HEK293 (cell line): ENCODE measurements around the gene NCOR2.
A peak's percentile ranks its signal among the peaks of the same experiment; 100 is the strongest.

Experiments used
- CTCF ChIA-PET: fragments of 350-600 bp; formaldehyde crosslinking; extraction: SDS; loops from one replicate; lab custom pipeline; 2021; ENCODE audit warnings: antibody characterized with exemption; lab: Yijun Ruan, JAX
- POLR2A ChIA-PET: fragments of 300-600 bp; formaldehyde crosslinking; extraction: SDS; loops from one replicate; lab custom pipeline; 2020; ENCODE audit warnings: antibody characterized with exemption, inconsistent platforms; lab: Yijun Ruan, JAX
- H3K27ac ChIP-seq: fragments of 200-500 bp; sonication (Bioruptor generic); 2 replicates; pipeline ENCODE4 v1.5.1; 2014; ENCODE audit warnings: low read depth, low read length, control low read depth, inconsistent platforms; ENCODE audit errors: extremely low read depth
- H3K36me3 ChIP-seq, 2 experiments: fragments of 200-500 bp in 1 of 2; sonication (Bioruptor generic) in 1 of 2; 1 replicate in 1 of 2; 2 replicates in 1 of 2; pipeline ENCODE4 v1.5.1; 2014 to 2017; ENCODE audit warnings: inconsistent platforms in 2 of 2, low read length in 2 of 2; ENCODE audit not compliant: control insufficient read depth in 2 of 2, insufficient read depth in 1 of 2
- H3K4me1 ChIP-seq: fragments of 200-500 bp; sonication (Bioruptor generic); 2 replicates; pipeline ENCODE4 v1.5.1; 2014; ENCODE audit warnings: mild to moderate bottlenecking, low read length, inconsistent platforms; ENCODE audit not compliant: control insufficient read depth, insufficient read depth
- H3K4me3 ChIP-seq: 2 replicates; pipeline ENCODE4 v1.5.1; 2011; ENCODE audit warnings: low read depth, mild to moderate bottlenecking, control low read depth, low read length, moderate library complexity
- H3K9me3 ChIP-seq: fragments of 200-500 bp; sonication (Bioruptor generic); 2 replicates; pipeline ENCODE4 v1.5.1; 2014; ENCODE audit warnings: low read depth, low read length, inconsistent platforms; ENCODE audit not compliant: control insufficient read depth, insufficient read depth
- KLF8 ChIP-seq: fragments of 450-650 bp; formaldehyde crosslinking; IDR thresholded peaks from 2 replicates; pipeline ENCODE4 v1.5.1; 2016; ENCODE audit warnings: missing biosample characterization, missing genetic modification characterization
- OSR2 ChIP-seq: fragments of 450-650 bp; formaldehyde crosslinking; IDR thresholded peaks from 2 replicates; pipeline ENCODE4 v1.5.1; 2016; ENCODE audit warnings: missing biosample characterization, missing genetic modification characterization
- ZBTB1 ChIP-seq: fragments of 450-650 bp; formaldehyde crosslinking; IDR thresholded peaks from 2 replicates; pipeline ENCODE4 v1.5.1; 2016; ENCODE audit warnings: missing biosample characterization, missing genetic modification characterization
- ZBTB20 ChIP-seq: fragments of 450-650 bp; formaldehyde crosslinking; IDR thresholded peaks from 2 replicates; pipeline ENCODE4 v1.5.1; 2016; ENCODE audit warnings: missing biosample characterization, missing genetic modification characterization
- ZFHX2 ChIP-seq: fragments of 450-650 bp; formaldehyde crosslinking; conservative IDR thresholded peaks from 2 replicates; pipeline ENCODE4 v1.5.1; 2016; ENCODE audit warnings: missing biosample characterization, missing genetic modification characterization
- ZFP41 ChIP-seq: fragments of 450-650 bp; formaldehyde crosslinking; IDR thresholded peaks from 2 replicates; pipeline ENCODE4 v1.5.1; 2016; ENCODE audit warnings: missing biosample characterization, missing genetic modification characterization, borderline replicate concordance
- ZFP69B ChIP-seq: fragments of 450-650 bp; formaldehyde crosslinking; IDR thresholded peaks from 2 replicates; pipeline ENCODE4 v1.5.1; 2016; ENCODE audit warnings: missing biosample characterization, missing genetic modification characterization
- ZNF10 ChIP-seq: fragments of 450-650 bp; formaldehyde crosslinking; IDR thresholded peaks from 2 replicates; pipeline ENCODE4 v1.5.1; 2017; ENCODE audit warnings: missing biosample characterization, missing genetic modification characterization
- ZNF138 ChIP-seq: fragments of 450-650 bp; formaldehyde crosslinking; IDR thresholded peaks from 2 replicates; pipeline ENCODE4 v1.5.1; 2016; ENCODE audit warnings: missing biosample characterization, missing genetic modification characterization, borderline replicate concordance
- ZNF157 ChIP-seq: fragments of 450-650 bp; formaldehyde crosslinking; IDR thresholded peaks from 2 replicates; pipeline ENCODE4 v1.5.1; 2016; ENCODE audit warnings: missing biosample characterization, missing genetic modification characterization
- ZNF174 ChIP-seq: fragments of 450-650 bp; formaldehyde crosslinking; IDR thresholded peaks from 2 replicates; pipeline ENCODE4 v1.5.0; 2017; ENCODE audit warnings: missing biosample characterization, mild to moderate bottlenecking, missing genetic modification characterization
- ZNF23 ChIP-seq: fragments of 450-650 bp; formaldehyde crosslinking; IDR thresholded peaks from 2 replicates; pipeline ENCODE4 v1.5.1; 2016; ENCODE audit warnings: missing biosample characterization, missing genetic modification characterization, borderline replicate concordance
- ZNF416 ChIP-seq: fragments of 450-650 bp; formaldehyde crosslinking; IDR thresholded peaks from 2 replicates; pipeline ENCODE4 v1.5.1; 2016; ENCODE audit warnings: missing biosample characterization, missing genetic modification characterization
- ZNF560 ChIP-seq: fragments of 450-650 bp; formaldehyde crosslinking; IDR thresholded peaks from 2 replicates; pipeline ENCODE4 v1.5.1; 2017; ENCODE audit warnings: missing biosample characterization, missing genetic modification characterization, borderline replicate concordance
- ZNF660 ChIP-seq: fragments of 450-650 bp; IDR thresholded peaks from 2 replicates; pipeline ENCODE4 v1.5.1; 2018; ENCODE audit warnings: missing biosample characterization, mild to moderate bottlenecking, missing genetic modification characterization
- ZNF837 ChIP-seq: fragments of 450-650 bp; formaldehyde crosslinking; IDR thresholded peaks from 2 replicates; pipeline ENCODE4 v1.5.1; 2016; ENCODE audit warnings: missing biosample characterization, missing genetic modification characterization
- TF ChIP-seq, protein P1 (sequence below): fragments of 450-650 bp; formaldehyde crosslinking; IDR thresholded peaks from 2 replicates; pipeline ENCODE4 v1.5.1; 2016; ENCODE audit warnings: missing biosample characterization, missing genetic modification characterization
- TF ChIP-seq, protein P2 (sequence below): fragments of 450-650 bp; formaldehyde crosslinking; IDR thresholded peaks from 2 replicates; pipeline ENCODE4 v1.5.1; 2016; ENCODE audit warnings: missing biosample characterization, missing genetic modification characterization, borderline replicate concordance
- TF ChIP-seq, protein P3 (sequence below): fragments of 450-650 bp; formaldehyde crosslinking; IDR thresholded peaks from 2 replicates; pipeline ENCODE4 v1.5.1; 2016; ENCODE audit warnings: missing biosample characterization, missing genetic modification characterization
- TF ChIP-seq, protein P4 (sequence below): fragments of 450-650 bp; formaldehyde crosslinking; IDR thresholded peaks from 2 replicates; pipeline ENCODE4 v1.5.1; 2016; ENCODE audit warnings: missing biosample characterization, missing genetic modification characterization
- TF ChIP-seq, protein P5 (sequence below): fragments of 450-650 bp; formaldehyde crosslinking; IDR thresholded peaks from 2 replicates; pipeline ENCODE4 v1.5.1; 2017; ENCODE audit warnings: missing biosample characterization, missing genetic modification characterization
- TF ChIP-seq, protein P6 (sequence below): fragments of 450-650 bp; IDR thresholded peaks from 2 replicates; pipeline ENCODE4 v1.5.1; 2018; ENCODE audit warnings: missing biosample characterization, mild to moderate bottlenecking, missing genetic modification characterization
- TF ChIP-seq, protein P7 (sequence below): fragments of 450-650 bp; formaldehyde crosslinking; IDR thresholded peaks from 2 replicates; pipeline ENCODE4 v1.5.1; 2017; ENCODE audit warnings: missing biosample characterization, missing genetic modification characterization

Gene NCOR2

DNA sequence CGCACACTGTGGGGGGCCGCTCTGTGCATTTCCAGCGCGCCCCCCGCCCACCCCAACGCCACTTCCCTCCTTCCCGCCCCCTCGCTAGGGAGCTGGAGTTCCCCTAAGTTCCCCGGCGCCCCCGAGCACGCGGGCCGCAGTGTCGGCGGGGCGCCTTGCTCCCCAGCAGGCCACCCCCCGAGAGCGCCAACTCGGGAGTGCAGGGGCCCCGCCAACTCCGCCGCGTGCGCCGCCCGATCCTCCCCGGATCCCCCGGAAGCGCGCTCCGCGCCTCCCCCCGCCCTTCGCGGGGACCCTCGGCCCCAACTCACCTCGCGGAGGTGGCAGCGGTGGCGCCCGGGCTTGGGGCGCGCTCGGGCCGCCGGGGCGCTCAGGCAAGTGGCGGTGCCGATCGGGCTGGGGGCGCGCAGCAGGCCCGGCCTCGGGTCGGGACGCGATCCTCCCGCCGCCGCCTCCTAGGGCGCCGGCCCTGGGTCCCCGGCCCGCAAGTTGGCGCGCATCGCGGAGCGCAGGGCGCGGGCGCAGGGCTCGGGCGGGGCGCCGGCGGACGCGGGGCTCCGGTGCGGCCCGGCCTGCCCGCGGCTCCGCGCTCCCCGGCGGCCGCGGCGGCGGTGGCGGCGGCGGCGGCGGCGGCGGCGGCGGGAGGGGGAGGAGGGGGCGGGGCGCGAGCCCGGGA lies at the start of gene NCOR2:
Gene NCOR2 (minus strand): TSS at position 616 of the 676 bp plus-strand sequence. CDS start 72,361 bp downstream, outside the sequence.
- H3K9me3 ChIP-seq = no peaks in the 10 kb centered on the region
- H3K4me3 ChIP-seq = peak within 1 kb of the TSS; percentile 60
- H3K36me3 ChIP-seq = no peaks in the 10 kb centered on the region
- peak within 1 kb of the TSS; percentile 99 for H3K27ac ChIP-seq
- ChIA-PET CTCF (interaction anchor here (0.6 to 1.3 kb wide), 3 partner anchors 16 to 199 kb away, joined by 3 to 4 read pairs (median 3); no protein-coding TSS in a partner anchor), POLR2A (interaction anchor here (1.7 to 3.0 kb wide), 3 partner anchors 15 to 49 kb away, joined by 5 to 10 read pairs (median 7); no protein-coding TSS in a partner anchor)
- peaks cover 5% of the 10 kb centered on the region for H3K4me1 ChIP-seq
- TF ChIP-seq ZNF837 (tag by site-specific recombination) (no peak), ZNF660 (0 out of 2 replicates have a peak, but pooled peaks have one; percentile 11), ZBTB1 (tag by site-specific recombination) (no peak), ZBTB20 (tag by site-specific recombination) (no peak), ZNF10 (tag by site-specific recombination) (no peak), ZNF416 (no peak), ZNF23 (tag by site-specific recombination) (no peak), ZNF174 (tag by site-specific recombination) (no peak), ZNF157 (tag by site-specific recombination) (no peak), ZFP41 (tag by site-specific recombination) (no peak), ZFHX2 (tag by site-specific recombination) (peak; percentile 3; the same call in 1 of the 2 replicates), ZFP69B (no peak), ZNF138 (tag by site-specific recombination) (no peak), KLF8 (tag by site-specific recombination) (no peak), ZNF560 (tag by site-specific recombination) (no peak), OSR2 (tag by site-specific recombination) (no peak)
- TF ChIP-seq, protein P1, sequence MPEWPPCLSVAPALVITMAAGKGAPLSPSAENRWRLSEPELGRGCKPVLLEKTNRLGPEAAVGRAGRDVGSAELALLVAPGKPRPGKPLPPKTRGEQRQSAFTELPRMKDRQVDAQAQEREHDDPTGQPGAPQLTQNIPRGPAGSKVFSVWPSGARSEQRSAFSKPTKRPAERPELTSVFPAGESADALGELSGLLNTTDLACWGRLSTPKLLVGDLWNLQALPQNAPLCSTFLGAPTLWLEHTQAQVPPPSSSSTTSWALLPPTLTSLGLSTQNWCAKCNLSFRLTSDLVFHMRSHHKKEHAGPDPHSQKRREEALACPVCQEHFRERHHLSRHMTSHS (tag by site-specific recombination) = no peak
- TF ChIP-seq, protein P2, sequence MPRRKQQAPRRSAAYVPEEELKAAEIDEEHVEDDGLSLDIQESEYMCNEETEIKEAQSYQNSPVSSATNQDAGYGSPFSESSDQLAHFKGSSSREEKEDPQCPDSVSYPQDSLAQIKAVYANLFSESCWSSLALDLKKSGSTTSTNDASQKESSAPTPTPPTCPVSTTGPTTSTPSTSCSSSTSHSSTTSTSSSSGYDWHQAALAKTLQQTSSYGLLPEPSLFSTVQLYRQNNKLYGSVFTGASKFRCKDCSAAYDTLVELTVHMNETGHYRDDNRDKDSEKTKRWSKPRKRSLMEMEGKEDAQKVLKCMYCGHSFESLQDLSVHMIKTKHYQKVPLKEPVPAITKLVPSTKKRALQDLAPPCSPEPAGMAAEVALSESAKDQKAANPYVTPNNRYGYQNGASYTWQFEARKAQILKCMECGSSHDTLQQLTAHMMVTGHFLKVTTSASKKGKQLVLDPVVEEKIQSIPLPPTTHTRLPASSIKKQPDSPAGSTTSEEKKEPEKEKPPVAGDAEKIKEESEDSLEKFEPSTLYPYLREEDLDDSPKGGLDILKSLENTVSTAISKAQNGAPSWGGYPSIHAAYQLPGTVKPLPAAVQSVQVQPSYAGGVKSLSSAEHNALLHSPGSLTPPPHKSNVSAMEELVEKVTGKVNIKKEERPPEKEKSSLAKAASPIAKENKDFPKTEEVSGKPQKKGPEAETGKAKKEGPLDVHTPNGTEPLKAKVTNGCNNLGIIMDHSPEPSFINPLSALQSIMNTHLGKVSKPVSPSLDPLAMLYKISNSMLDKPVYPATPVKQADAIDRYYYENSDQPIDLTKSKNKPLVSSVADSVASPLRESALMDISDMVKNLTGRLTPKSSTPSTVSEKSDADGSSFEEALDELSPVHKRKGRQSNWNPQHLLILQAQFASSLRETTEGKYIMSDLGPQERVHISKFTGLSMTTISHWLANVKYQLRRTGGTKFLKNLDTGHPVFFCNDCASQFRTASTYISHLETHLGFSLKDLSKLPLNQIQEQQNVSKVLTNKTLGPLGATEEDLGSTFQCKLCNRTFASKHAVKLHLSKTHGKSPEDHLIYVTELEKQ (tag by site-specific recombination) = no peak
- TF ChIP-seq, protein P3, sequence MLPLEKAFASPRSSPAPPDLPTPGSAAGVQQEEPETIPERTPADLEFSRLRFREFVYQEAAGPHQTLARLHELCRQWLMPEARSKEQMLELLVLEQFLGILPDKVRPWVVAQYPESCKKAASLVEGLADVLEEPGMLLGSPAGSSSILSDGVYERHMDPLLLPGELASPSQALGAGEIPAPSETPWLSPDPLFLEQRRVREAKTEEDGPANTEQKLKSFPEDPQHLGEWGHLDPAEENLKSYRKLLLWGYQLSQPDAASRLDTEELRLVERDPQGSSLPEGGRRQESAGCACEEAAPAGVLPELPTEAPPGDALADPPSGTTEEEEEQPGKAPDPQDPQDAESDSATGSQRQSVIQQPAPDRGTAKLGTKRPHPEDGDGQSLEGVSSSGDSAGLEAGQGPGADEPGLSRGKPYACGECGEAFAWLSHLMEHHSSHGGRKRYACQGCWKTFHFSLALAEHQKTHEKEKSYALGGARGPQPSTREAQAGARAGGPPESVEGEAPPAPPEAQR = no peak
- TF ChIP-seq, protein P4, sequence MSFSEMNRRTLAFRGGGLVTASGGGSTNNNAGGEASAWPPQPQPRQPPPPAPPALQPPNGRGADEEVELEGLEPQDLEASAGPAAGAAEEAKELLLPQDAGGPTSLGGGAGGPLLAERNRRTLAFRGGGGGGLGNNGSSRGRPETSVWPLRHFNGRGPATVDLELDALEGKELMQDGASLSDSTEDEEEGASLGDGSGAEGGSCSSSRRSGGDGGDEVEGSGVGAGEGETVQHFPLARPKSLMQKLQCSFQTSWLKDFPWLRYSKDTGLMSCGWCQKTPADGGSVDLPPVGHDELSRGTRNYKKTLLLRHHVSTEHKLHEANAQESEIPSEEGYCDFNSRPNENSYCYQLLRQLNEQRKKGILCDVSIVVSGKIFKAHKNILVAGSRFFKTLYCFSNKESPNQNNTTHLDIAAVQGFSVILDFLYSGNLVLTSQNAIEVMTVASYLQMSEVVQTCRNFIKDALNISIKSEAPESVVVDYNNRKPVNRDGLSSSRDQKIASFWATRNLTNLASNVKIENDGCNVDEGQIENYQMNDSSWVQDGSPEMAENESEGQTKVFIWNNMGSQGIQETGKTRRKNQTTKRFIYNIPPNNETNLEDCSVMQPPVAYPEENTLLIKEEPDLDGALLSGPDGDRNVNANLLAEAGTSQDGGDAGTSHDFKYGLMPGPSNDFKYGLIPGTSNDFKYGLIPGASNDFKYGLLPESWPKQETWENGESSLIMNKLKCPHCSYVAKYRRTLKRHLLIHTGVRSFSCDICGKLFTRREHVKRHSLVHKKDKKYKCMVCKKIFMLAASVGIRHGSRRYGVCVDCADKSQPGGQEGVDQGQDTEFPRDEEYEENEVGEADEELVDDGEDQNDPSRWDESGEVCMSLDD (tag by site-specific recombination) = no peak
- TF ChIP-seq, protein P5, sequence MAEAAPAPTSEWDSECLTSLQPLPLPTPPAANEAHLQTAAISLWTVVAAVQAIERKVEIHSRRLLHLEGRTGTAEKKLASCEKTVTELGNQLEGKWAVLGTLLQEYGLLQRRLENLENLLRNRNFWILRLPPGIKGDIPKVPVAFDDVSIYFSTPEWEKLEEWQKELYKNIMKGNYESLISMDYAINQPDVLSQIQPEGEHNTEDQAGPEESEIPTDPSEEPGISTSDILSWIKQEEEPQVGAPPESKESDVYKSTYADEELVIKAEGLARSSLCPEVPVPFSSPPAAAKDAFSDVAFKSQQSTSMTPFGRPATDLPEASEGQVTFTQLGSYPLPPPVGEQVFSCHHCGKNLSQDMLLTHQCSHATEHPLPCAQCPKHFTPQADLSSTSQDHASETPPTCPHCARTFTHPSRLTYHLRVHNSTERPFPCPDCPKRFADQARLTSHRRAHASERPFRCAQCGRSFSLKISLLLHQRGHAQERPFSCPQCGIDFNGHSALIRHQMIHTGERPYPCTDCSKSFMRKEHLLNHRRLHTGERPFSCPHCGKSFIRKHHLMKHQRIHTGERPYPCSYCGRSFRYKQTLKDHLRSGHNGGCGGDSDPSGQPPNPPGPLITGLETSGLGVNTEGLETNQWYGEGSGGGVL (tag by site-specific recombination) = 0 out of 2 replicates have a peak, but pooled peaks have one; percentile 8
- TF ChIP-seq, protein P6, sequence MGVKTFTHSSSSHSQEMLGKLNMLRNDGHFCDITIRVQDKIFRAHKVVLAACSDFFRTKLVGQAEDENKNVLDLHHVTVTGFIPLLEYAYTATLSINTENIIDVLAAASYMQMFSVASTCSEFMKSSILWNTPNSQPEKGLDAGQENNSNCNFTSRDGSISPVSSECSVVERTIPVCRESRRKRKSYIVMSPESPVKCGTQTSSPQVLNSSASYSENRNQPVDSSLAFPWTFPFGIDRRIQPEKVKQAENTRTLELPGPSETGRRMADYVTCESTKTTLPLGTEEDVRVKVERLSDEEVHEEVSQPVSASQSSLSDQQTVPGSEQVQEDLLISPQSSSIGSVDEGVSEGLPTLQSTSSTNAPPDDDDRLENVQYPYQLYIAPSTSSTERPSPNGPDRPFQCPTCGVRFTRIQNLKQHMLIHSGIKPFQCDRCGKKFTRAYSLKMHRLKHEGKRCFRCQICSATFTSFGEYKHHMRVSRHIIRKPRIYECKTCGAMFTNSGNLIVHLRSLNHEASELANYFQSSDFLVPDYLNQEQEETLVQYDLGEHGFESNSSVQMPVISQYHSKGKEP (tag by site-specific recombination) = no peak
- TF ChIP-seq, protein P7, sequence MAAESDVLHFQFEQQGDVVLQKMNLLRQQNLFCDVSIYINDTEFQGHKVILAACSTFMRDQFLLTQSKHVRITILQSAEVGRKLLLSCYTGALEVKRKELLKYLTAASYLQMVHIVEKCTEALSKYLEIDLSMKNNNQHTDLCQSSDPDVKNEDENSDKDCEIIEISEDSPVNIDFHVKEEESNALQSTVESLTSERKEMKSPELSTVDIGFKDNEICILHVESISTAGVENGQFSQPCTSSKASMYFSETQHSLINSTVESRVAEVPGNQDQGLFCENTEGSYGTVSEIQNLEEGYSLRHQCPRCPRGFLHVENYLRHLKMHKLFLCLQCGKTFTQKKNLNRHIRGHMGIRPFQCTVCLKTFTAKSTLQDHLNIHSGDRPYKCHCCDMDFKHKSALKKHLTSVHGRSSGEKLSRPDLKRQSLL (tag by site-specific recombination) = no peak
